NCI-H146 (cell line): ENCODE data around the gene GP9.
A peak's percentile ranks its signal among the peaks of the same experiment; 100 is the strongest.
"Not testable (repeated sequence)": the region's sequence is repeated elsewhere in the genome, so short reads cannot be mapped to it uniquely, and the experiment has no call there.

ENCODE experiments used
- DNase-seq: peaks from one replicate; lab custom pipeline; 2025; lab: John Stamatoyannopoulos, UW

GP9 gene

GRCh38 chr3:129070086-129070885, 9.7 kb downstream of the GP9 start:
- DNase-seq, result no peak

DNA sequence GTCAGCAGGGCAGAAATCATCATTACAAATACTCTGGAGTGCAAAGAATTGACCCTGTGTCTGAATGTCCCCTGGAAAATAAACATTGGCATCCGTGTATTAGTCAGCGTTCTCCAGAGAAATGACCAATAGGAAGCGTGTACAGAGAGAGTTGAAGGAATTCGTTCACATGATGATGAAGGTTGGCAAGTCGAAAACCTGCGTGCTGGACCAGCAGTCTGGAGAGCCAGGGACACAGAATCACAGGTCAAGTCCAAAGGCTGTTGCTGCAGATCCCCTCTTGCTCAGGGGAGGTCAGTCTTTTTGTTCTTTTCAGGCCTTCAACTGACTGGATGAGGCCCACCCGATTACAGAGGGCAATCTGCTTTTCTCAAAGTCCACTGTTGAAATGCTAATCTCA, 16.6 kb downstream of the GP9 start:
- DNase-seq, result no peak

- no peak for DNase-seq
These were observed 17.9 kb downstream of the GP9 start for GRCh38 chr3:129078510-129078909.

GRCh38 chr3:129081503-129081902, 20.9 kb downstream of the GP9 start:
- no peak for DNase-seq

GRCh38 chr3:129082026-129082425, 21.4 kb downstream of the GP9 start:
- DNase-seq, result no peak

DNA sequence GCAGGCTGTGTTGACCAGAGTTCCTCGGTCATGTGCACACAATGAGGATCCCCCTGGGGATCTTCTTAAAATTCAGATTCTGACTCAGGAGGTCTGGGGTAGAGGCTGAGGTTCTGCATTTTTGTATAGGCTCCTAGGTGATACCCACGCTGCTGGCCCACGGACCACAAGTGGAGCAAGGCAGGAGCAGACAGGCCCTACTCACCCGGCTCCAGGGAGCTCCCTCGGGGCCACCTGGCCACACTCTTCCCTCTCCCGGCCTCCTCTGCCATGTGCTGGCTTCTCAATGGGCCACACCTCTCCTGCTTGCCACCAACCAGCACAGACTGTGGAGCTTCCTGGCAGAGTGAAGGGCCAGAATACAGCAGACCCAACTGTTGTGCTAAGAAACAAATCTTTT, 23.9 kb downstream of the GP9 start:
- DNase-seq, result no peak

- no peak for DNase-seq
These were observed 24.7 kb downstream of the GP9 start for GRCh38 chr3:129085165-129085715.

GRCh38 chr3:129085818-129086217, 25.2 kb downstream of the GP9 start:
- DNase-seq, result no peak

DNA sequence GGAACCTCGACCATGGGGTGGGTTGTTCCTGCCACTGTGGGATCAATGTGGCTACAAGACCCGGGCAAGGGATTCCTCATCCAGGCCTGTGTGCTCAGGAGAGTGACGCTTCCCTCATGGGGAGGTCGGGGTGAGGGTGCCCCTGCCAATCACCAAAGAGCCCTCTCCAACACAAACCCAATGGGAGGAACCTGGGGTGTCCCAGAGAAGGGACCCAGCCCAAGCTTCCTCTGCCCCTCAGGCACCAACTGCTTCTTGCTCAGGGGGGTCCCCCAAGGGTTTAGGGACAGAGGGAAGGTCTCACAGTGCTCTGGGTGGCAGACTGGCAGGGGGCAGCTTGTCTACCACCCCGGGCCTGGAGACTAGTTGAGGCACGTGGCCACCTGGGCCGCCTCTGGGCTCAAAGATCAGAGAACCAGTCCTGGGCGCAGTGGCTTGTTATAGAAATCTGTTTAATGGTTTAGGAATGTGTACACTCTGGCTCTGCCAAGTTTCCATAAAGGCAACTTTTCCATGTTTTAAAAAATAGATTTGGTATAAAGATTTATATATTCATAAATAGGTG, 26.6 kb downstream of the GP9 start:
- DNase-seq, result no peak

DNA sequence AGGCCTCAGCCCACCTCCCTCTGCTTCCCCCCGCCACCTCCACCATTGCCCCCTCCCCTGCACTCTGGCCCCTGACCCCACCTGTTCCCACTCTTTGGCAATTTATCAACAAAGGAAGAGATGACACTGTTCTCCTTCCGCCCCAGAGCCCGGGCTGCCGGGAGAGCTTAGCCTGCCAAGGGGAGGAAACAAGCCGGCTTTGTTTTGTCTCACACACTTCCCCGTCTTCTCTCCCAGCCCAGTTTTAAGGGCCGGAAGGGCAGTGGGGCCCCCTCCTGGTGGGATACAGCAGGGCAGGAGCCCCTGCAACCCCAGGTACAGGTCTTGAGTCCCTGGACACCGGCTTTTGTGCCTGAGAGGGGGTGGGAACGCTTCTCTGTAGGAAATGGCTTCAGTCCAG, 27.3 kb downstream of the GP9 start:
- DNase-seq, result peak; percentile 45

GRCh38 chr3:129088312-129088711, 27.7 kb downstream of the GP9 start:
- not testable (repeated sequence) for DNase-seq

DNA sequence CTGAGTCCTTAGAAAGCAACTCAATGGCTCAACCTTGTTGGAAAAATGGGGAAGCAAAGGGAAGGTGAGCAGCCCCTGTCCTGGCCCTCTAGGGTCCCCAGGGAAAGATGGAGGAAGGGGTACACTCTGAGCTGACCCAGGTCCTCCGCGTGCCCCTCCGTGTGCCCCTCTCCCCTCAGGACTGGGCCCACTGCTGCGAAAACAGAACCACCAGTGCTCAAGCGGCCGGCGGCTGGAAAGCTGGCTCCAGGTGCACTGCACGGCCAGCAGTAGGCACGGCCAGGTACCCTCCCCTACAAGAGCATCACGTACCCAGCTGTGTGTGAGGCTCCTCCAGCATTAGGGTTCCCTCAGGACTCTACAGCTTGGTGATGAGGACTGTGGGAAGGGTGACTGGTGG, 34.7 kb downstream of the GP9 start:
- no peak for DNase-seq

DNA sequence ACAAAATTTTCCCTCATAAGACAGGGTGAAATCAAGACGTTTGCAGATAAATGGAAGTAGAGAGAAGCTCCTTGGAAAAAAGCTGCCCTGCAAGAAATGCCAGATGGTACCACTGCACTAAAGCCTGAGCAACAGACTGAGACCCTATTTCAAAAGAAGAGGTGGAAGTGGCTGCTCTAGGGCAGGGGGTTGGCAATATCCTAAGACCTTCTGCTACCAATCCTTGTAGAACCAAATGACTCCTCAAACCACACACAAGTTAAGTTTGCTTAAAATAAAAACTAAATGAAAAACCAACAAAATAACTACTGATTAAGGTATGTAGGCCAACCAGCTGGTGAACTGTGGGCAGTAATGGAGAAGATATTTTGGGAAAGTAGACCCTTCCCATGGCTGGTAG, 39.7 kb downstream of the GP9 start:
- no peak for DNase-seq

- no peak for DNase-seq
These were observed 41.0 kb downstream of the GP9 start for GRCh38 chr3:129101370-129102138.

DNA sequence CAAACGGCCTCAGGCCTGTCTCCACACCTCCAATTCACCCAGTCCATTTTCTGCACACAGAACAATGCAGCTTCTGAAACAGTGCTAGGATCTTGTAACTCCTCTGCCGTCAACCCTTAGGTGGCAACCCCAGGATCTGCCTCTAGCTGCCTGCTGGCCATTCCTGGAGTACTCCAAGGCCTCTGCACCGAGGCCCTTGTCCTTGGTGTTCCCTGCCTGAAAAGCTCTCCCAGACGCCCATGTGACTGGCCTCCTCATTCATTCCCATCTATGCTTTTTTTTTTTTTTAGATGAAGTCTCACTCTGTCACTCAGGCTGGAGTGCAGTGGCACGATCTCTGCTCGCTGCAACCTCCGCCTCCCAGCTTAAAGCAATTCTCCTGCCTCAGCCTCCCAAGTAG, 42.7 kb downstream of the GP9 start:
- no peak for DNase-seq

DNA sequence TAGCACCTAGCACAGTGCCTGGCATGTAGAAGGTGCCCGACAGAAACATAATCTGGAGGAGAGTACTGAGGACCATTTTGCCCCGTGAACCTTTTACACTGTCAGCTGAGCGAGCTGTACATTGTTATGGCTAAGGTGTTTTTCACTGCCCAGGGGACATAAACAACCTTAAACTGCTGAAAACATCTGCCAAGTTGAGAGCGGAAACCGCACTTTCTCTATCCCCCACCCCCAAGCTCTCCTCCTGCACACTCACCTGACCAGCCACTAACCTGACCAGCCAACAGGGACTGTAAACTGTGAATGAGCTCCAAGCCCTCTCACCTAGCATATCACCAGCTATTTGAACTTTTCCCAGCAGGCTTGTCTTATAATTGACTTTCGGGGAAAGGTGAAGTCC, 43.5 kb downstream of the GP9 start:
- DNase-seq, result no peak

- DNase-seq, result no peak
These were observed 44.0 kb downstream of the GP9 start for GRCh38 chr3:129104498-129105079.

GRCh38 chr3:129105862-129106261, 45.3 kb downstream of the GP9 start:
- no peak for DNase-seq

DNA sequence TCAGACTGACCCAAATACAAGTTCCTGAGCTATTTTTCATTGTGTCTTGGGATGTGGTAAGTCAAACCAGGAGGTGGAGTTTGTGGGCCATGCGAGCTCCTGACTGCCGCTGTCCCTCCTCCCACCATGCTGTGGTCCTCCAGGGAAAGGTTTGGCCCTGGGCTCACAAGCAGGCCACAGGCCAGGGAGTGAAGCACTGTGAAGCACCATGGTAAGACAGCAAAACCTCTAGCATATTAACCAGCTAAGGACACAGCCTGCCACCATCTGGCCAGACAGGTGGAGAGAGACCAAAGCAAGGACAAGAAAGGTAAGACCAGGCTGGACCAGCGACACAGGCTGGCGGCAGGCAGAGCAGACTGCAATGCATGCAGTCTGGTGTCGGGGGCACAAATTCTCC, 45.7 kb downstream of the GP9 start:
- DNase-seq, result no peak

DNA sequence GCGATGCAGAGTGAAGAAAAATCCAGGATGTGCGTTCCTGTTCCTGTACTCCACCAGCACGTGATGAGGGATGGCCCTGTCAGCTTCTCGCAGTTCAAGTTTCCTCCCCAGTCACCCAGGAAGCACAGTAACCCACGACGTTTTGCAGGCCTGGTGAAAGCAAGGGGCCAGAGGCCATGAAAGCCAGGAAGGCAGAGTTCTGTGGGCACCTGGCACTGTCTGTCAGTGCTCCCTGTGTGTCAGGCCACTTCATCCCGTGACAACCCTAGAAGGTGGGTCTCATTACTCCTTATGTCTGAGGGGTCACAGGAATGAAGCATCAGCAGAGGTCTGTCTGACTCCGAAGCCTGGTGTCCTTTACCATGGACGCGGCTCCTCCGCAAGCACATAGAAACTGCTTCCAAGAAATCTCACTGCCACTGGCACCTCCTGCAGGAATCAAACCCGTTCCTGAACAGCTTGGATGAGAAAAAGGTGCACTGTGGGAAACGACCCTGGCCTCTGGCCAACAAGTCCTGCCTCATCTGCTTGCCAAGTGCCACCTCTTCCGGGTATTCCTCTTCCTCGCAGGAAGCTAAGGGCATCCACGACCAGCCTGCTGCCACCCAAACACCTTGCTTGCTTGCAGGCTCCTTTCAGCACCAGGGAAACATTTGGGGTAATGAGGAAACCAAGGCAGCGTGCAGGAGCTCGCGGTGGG, 46.4 kb downstream of the GP9 start:
- DNase-seq, result no peak

DNA sequence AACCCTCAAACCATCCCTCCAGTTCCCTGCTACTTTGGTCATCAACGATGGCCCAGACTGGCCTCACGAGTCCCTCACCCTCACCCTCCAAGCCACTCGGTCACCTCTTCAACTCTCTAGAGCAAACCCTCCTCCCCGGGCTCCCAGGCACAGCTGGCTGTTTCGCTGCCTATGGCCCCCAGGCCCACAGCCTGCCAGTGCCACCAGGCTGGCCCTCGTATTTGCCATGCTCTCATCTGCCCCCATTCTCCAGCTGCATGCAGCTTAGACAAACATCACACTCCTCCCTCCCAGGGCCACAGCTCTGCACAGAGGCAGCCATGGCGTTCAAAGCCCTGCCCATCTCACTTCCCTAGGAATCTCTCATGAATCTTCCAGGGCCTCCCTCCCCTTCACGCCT, 47.2 kb downstream of the GP9 start:
- DNase-seq, result no peak
